ENCODE results near the gene KIF15.
"Not testable (repeated sequence)": the region's sequence is repeated elsewhere in the genome, so short reads cannot be mapped to it uniquely, and the experiment has no call there.

KIF15 gene

DNA sequence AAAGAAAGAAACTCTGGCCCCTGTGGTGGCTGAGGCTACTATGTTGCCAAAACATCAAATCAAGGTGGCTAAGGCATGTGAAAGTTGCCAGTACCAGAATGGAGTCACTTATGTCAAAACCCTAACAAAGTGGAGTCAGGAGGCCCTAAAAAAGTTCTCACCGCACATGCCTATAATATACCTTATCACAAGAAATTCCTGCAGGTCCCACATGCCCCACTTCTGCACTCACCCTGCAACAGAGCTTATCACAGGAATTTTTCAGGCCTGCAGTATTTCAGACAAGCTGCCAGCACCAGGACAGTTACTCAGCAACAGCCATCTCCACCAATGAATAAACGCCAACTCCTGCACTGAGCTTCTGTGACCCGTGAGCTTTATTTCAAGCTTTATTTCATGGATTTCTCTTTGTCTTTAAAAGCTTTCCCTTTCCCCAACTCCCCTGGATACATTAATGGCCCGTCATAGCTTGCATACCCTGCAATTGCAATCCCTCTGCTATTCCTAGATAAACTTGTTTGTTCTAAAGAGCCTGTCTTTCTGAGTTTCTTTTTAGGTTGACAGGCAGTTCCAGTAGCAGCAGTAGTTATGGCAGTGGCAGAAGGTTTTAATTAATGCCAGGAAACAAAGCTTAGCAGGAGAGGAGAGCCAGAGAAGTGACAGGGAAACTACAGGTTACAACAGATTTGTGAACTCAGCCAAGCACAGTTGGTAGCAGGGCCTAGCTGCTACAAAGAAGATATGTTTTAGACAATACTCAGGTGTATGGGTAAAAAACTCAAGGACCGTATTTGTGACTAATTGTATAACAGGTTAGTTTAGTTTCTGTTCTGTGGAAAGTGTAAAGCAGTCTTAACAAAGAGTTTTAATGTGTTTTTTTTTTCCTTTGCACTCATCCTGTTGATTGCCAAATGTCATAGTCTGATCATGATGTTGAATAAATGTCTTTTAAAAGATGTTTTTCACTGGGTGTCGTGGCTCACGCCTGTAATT lies 84.2 kb downstream of the KIF15 start:
- H3K4me1 Mint-ChIP-seq, result no peaks in the 10 kb centered on the region
- peak overlapping the region; percentile 28 to 85 (median 80) for H3K27ac Mint-ChIP-seq
- peaks cover 38% of the 10 kb centered on the region for H3K36me3 Mint-ChIP-seq (ENCODE audit: low read depth)
- H3K9me3 Mint-ChIP-seq, result no peaks in the 10 kb centered on the region
- H3K4me3 Mint-ChIP-seq, result no peak overlapping the region
- TF ChIP-seq CTCF (IDR thresholded peaks at IDR 0.05; ENCODE audit: unreplicated experiment in 3 of 3), result no peak
- H3K27me3 Mint-ChIP-seq (ENCODE audit: low read depth), result no peaks in the 10 kb centered on the region

DNA sequence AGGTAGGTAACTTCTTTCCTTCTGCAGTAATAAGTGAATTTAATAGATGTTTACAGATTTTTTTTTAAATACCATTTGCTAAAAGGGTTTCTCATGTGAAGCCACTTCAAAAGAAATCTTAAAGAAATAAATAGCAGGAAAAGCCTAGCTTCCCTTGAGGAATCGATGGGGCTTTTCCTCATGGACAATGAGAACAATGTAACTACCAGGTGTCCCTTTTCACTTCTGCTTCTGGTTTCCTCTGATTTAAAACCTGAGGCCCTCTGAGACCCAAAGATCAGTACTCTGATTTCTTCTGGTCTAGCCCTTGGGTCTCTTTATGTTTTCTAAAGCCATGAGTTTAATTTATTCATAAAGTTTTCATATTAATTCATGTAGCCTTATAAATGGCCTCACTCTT lies 87.0 kb downstream of the KIF15 start:
- Mint-ChIP-seq H3K27me3 (ENCODE audit: low read depth) (no peaks in the 10 kb centered on the region), H3K36me3 (ENCODE audit: low read depth) (peaks cover 38% of the 10 kb centered on the region), H3K4me3 (no peak overlapping the region), H3K27ac (no peak overlapping the region), H3K9me3 (no peaks in the 10 kb centered on the region), H3K4me1 (no peaks in the 10 kb centered on the region)
- no peak for TF ChIP-seq CTCF (IDR thresholded peaks at IDR 0.05; ENCODE audit: unreplicated experiment in 3 of 3)

DNA sequence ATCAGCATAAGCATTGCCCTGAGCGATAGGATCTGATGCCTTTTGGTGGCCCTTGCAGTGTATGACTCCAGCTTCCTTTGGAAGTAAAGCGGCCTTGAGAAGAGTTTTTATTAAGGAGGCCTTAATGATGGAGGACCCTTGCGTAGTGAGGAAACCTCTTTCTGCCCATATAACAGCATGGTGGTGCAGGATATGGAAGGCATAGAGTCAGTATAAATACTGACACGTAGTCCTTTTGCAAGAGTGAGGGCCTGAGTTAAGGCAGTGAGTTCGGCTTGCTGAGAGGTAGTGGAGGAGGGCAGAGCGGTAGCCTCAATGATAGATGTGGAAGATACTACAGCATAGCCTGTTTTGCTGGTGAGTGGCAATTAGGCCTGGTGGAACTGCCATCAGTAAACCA lies 95.1 kb downstream of the KIF15 start:
- H3K9me3 Mint-ChIP-seq; H3K4me1 Mint-ChIP-seq; H3K4me3 Mint-ChIP-seq; H3K27me3 Mint-ChIP-seq (ENCODE audit: low read depth); H3K27ac Mint-ChIP-seq: not testable (repeated sequence)
- H3K36me3 Mint-ChIP-seq (ENCODE audit: low read depth), result peaks cover 20% of the 10 kb centered on the region

DNA sequence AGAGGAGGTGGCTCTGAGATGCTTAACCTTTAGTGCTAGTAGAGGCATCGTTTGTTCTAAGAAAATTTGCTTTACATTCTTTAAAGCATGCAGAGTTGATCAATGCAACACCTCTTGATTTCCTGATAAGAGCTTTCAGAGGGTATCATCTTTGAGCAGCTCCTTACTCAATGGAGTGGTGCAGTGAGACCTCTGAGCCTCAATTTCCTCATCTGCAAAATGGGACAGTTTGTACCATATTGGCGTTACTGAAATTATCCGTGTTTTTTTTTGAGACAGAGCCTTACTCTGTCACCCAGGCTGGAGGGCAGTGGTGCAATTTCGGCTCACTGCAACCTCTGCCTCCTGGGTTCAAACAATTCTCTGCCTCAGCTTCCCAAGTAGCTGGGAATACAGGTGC lies 98.5 kb downstream of the KIF15 start:
- Mint-ChIP-seq H3K4me1 (peaks cover 13% of the 10 kb centered on the region), H3K27me3 (ENCODE audit: low read depth) (no peaks in the 10 kb centered on the region), H3K9me3 (no peaks in the 10 kb centered on the region), H3K4me3 (peak overlapping the region; percentile 52 to 78 (median 73)), H3K27ac (peak overlapping the region in 1 of 3 experiments; percentile 55), H3K36me3 (ENCODE audit: low read depth) (peaks cover 5% of the 10 kb centered on the region)
- no peak for TF ChIP-seq CTCF (IDR thresholded peaks at IDR 0.05; ENCODE audit: unreplicated experiment in 3 of 3)

DNA sequence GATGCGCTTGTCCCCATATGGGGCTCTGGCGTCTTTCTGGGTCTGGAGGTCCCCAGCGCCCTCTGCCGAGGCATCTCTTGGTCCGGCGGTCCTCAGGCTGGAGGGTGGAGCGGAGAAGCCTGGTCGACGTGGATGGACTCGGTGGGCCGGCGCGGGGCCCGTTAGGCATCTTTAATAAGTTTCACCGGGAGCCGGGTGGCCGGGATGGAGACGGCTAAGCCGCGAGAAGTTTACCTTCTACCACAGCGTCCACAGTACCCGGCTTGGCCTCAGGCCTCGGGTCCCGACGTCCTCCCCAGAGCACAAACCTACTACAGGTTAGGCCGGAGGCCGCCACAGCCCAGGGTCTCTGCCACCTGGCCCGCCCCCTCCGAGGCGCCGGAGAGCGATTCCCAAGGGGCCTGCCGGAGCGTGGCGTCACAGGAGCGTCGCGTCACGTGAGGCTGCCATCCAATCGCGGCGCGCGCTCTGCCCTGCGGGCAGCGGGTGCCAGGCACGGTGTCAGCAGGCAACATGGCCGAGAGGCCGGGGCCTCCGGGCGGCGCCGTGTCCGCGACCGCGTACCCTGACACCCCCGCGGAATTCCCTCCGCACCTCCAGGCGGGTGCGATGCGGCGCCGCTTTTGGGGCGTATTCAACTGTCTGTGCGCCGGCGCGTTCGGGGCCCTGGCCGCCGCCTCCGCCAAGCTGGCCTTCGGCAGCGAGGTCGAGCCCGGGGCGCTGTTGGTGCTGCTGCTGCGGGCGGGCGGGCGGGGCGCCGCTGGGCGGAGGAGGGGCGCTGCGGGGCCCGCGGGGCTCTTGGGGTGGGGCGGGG lies 100.0 kb downstream of the KIF15 start, which contains the start of gene TMEM42:
Gene TMEM42 (plus strand): TSS at position 501 of the 814 bp plus-strand sequence. CDS start 13 bp downstream, at position 514.
- Mint-ChIP-seq H3K36me3 (ENCODE audit: low read depth) (peaks cover 8% of the 10 kb centered on the region), H3K9me3 (no peaks in the 10 kb centered on the region), H3K4me1 (peaks cover 20% of the 10 kb centered on the region), H3K27ac (peak within 1 kb of the TSS; percentile 90 to 99 (median 95)), H3K27me3 (ENCODE audit: low read depth) (no peaks in the 10 kb centered on the region), H3K4me3 (peak within 1 kb of the TSS; percentile 92 to 98 (median 97))
- TF ChIP-seq CTCF (IDR thresholded peaks at IDR 0.05; ENCODE audit: unreplicated experiment in 3 of 3), result no peak

DNA sequence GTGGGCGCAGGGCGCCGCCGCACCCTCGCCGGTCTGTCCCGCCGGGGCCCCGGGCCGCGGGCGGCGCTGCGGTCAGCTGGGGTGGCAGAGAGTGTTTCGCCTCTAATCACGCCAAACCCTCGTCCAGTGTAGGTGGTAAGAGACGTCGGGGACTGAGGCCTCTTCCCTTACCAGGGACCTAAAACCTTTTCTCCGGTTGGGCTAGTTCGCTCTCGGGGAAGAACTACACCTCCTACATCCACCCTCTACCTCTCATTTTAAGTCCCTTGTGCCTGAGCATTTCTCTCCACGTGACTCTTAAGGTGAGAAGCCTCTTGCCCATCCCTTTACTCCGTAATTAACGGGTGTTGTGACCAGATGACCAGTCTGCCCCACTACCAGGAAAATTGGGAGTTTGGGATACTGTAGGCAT lies 100.6 kb downstream of the KIF15 start:
- TF ChIP-seq CTCF (IDR thresholded peaks at IDR 0.05; ENCODE audit: unreplicated experiment in 3 of 3), result no peak
- peaks cover 20% of the 10 kb centered on the region for H3K4me1 Mint-ChIP-seq
- peaks cover 14% of the 10 kb centered on the region for H3K36me3 Mint-ChIP-seq (ENCODE audit: low read depth)

More for the DNA sequence above, 100.6 kb downstream of the KIF15 start:
- peak overlapping the region; percentile 90 to 99 (median 95) for H3K27ac Mint-ChIP-seq
- peak overlapping the region; percentile 92 to 98 (median 97) for H3K4me3 Mint-ChIP-seq
- H3K9me3 Mint-ChIP-seq, result no peaks in the 10 kb centered on the region
- no peaks in the 10 kb centered on the region for H3K27me3 Mint-ChIP-seq (ENCODE audit: low read depth)
